ENCODE results near the gene LNP1.

The LNP1 gene

DNA sequence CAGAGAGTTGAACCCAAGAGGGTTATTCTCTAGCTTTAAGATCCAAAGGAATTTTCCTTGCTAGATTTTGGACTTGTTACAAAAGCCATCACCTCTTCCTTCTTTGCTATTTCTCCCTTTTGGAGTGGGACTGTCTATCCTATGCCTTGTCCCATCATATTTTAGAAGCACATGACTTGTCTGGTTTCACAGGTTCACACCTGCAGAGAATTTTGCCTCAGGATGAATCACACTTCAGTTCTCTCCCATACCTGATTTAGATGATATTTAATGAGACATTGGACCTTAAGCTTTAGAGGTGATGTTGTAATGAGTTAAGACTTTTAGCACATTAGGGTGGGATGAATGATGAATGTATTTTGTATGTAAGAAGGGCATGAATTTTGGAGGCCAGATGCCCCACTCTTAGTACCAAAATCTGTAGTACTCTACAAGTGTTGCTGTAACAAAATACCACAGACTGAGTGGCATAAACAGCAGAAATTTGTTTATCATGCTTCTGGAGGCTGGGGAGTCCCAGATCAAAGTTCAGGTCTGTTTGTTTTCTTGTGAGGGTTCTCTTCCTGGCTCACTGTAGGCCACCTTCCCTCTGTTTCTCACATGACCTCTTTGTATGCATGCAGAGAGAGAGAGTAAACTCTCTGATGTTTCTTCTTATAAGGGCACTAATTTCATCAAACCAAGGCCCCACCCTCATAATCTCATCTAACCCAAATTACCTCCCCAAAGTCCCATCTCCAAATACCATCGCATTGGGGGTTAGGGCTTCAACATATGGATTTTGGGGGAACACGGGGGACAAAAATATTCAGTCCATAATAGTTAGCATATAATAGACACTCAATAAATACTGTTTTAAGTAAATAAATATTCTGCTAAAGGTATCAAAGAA, 10.0 kb downstream of the LNP1 start:
- Histone ChIP-seq H3K4me2 (no peak overlapping the region), H3K4me1 (ENCODE audit: low read depth, poor library complexity, severe bottlenecking) (no peaks in the 10 kb centered on the region), H3K27ac (no peak overlapping the region), H3K27me3 (ENCODE audit: insufficient read depth, low read depth) (no peaks in the 10 kb centered on the region), H3K79me2 (ENCODE audit: insufficient read depth, low read depth) (no peaks in the 10 kb centered on the region), H3K36me3 (ENCODE audit: insufficient read depth) (no peaks in the 10 kb centered on the region), H2AFZ (ENCODE audit: low read depth) (no peak overlapping the region), H4K20me1 (ENCODE audit: insufficient read depth) (no peaks in the 10 kb centered on the region), H3K4me3 (IDR thresholded peaks at IDR 0.05; ENCODE audit: insufficient read depth, low read depth, low read length) (no peak overlapping the region), H3K9ac (no peak overlapping the region)
- TF ChIP-seq, protein P1, sequence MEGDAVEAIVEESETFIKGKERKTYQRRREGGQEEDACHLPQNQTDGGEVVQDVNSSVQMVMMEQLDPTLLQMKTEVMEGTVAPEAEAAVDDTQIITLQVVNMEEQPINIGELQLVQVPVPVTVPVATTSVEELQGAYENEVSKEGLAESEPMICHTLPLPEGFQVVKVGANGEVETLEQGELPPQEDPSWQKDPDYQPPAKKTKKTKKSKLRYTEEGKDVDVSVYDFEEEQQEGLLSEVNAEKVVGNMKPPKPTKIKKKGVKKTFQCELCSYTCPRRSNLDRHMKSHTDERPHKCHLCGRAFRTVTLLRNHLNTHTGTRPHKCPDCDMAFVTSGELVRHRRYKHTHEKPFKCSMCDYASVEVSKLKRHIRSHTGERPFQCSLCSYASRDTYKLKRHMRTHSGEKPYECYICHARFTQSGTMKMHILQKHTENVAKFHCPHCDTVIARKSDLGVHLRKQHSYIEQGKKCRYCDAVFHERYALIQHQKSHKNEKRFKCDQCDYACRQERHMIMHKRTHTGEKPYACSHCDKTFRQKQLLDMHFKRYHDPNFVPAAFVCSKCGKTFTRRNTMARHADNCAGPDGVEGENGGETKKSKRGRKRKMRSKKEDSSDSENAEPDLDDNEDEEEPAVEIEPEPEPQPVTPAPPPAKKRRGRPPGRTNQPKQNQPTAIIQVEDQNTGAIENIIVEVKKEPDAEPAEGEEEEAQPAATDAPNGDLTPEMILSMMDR (conservative IDR thresholded peaks at IDR 0.05; ENCODE audit: low read depth, low read length) = no peak

DNA sequence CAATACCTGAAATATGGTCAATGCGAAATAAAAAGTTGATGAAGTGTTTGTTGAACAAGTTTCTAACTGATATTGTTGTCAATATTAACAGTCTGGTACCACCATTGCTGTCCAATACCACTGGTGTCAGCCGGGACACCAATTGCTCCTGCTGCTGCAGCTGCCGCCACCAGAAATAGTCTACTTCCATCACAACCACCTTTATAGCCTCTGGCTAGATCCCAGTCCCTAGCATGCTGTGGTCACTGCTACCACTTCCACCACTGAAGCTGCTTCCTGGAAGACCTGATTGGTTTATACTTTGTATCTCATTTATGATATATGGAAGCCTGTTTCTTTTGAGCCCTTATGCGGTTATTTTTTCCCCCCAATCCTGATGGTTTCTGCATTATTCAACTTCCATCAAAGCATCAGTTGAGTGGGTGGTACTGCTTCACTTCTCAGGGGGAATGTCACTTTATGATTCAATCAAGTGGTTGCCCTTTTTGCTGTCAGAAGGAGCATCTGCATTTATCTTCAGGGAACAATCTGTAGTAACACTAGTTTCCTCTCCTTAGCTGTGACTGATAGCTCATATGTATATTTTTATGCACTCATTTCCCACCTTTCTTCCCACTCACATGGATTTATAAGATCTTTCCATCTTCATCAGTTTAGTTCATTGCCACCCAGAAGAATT, 11.7 kb downstream of the LNP1 start:
- TF ChIP-seq, protein P1 (conservative IDR thresholded peaks at IDR 0.05; ENCODE audit: low read depth, low read length) = no peak
- no peaks in the 10 kb centered on the region for H3K27me3 ChIP-seq (ENCODE audit: insufficient read depth, low read depth)
- no peak overlapping the region for H3K27ac ChIP-seq
- no peaks in the 10 kb centered on the region for H3K79me2 ChIP-seq (ENCODE audit: insufficient read depth, low read depth)
- H3K36me3 ChIP-seq (ENCODE audit: insufficient read depth) = no peaks in the 10 kb centered on the region
- no peak overlapping the region for H2AFZ ChIP-seq (ENCODE audit: low read depth)
- no peaks in the 10 kb centered on the region for H3K4me1 ChIP-seq (ENCODE audit: low read depth, poor library complexity, severe bottlenecking)
- H3K4me2 ChIP-seq = no peak overlapping the region
- no peak overlapping the region for H3K9ac ChIP-seq
- H3K4me3 ChIP-seq (IDR thresholded peaks at IDR 0.05; ENCODE audit: insufficient read depth, low read depth, low read length) = no peak overlapping the region
- no peaks in the 10 kb centered on the region for H4K20me1 ChIP-seq (ENCODE audit: insufficient read depth)

DNA sequence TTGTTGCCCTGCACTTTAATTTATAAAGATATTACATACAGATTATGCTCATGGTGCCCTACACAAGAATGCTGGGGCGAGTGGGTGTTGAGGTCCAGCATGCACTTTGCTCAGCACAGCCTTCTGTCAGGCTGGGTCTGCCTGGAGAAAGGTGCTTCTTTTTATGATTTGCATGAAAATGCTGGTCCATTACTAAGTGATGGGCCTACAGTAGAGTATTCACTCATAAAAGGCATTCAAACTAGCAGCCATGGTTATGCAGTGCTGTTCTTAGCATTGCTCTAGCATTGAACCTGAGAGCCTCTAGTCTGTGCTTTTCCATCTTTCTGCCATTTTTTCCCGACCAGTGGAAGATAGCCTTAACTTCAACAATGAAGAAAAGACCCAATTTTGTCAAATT, 12.3 kb downstream of the LNP1 start:
- Histone ChIP-seq H3K79me2 (ENCODE audit: insufficient read depth, low read depth) (no peaks in the 10 kb centered on the region), H3K9ac (no peak overlapping the region), H3K27me3 (ENCODE audit: insufficient read depth, low read depth) (no peaks in the 10 kb centered on the region), H2AFZ (ENCODE audit: low read depth) (no peak overlapping the region), H3K4me1 (ENCODE audit: low read depth, poor library complexity, severe bottlenecking) (no peaks in the 10 kb centered on the region), H3K4me2 (no peak overlapping the region), H3K27ac (no peak overlapping the region), H3K4me3 (IDR thresholded peaks at IDR 0.05; ENCODE audit: insufficient read depth, low read depth, low read length) (no peak overlapping the region), H3K36me3 (ENCODE audit: insufficient read depth) (no peaks in the 10 kb centered on the region), H4K20me1 (ENCODE audit: insufficient read depth) (no peaks in the 10 kb centered on the region)
- TF ChIP-seq, protein P1 (conservative IDR thresholded peaks at IDR 0.05; ENCODE audit: low read depth, low read length) = no peak

DNA sequence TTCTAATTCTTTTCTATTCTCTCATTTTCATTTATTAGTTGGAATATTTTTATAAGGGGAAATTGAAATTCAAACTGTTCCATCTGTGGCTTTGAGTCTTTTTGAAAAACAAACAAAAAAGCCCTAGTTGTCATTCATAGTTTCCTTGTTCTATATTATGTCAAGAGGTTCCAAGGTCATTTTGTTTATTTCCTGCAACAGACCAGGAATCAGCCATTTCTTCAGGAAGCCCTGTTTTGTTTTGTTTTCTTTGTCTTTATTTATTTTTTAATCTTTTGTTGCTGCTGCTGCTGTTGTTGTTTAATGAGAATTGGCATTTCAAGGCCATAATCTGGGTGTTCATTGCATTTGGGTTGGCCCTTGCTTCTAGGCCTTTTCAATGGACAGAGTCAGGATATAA, 14.8 kb downstream of the LNP1 start:
- Histone ChIP-seq H4K20me1 (ENCODE audit: insufficient read depth) (no peaks in the 10 kb centered on the region), H3K9ac (no peak overlapping the region), H3K27ac (no peak overlapping the region), H3K4me2 (no peak overlapping the region), H3K36me3 (ENCODE audit: insufficient read depth) (no peaks in the 10 kb centered on the region), H3K79me2 (ENCODE audit: insufficient read depth, low read depth) (no peaks in the 10 kb centered on the region), H3K4me1 (ENCODE audit: low read depth, poor library complexity, severe bottlenecking) (no peaks in the 10 kb centered on the region), H3K4me3 (IDR thresholded peaks at IDR 0.05; ENCODE audit: insufficient read depth, low read depth, low read length) (no peak overlapping the region), H3K27me3 (ENCODE audit: insufficient read depth, low read depth) (no peaks in the 10 kb centered on the region), H2AFZ (ENCODE audit: low read depth) (no peak overlapping the region)
- TF ChIP-seq, protein P1 (conservative IDR thresholded peaks at IDR 0.05; ENCODE audit: low read depth, low read length) = no peak
